Activated CD4-positive, alpha-beta T cell treated with anti-CD3 and anti-CD28 coated beads, Interleukin-2, amount 10 ng/mL, durations not matched to agents 24 days and 14 days (primary cell): ENCODE measurements around the gene MEGF11. TPM values are rescaled to one million over a fixed set of nuclear protein-coding genes. Genes with fewer than 3 reads are reported as not detected.

Source experiments
- DNase-seq: peaks from one replicate; pipeline ENCODE4 v3.0.0; 2022
- H3K27ac Mint-ChIP-seq: one replicate; pipeline ENCODE4 v1.8.0; 2022; ENCODE audit warnings: mild to moderate bottlenecking, mixed read lengths
- H3K27me3 Mint-ChIP-seq: one replicate; pipeline ENCODE4 v1.8.0; 2022; ENCODE audit warnings: mixed read lengths
- H3K36me3 Mint-ChIP-seq: one replicate; pipeline ENCODE4 v1.8.0; 2022; ENCODE audit warnings: low read depth, mild to moderate bottlenecking, mixed read lengths
- H3K4me1 Mint-ChIP-seq: one replicate; pipeline ENCODE4 v1.8.0; 2021; ENCODE audit warnings: mixed read lengths
- H3K4me3 Mint-ChIP-seq: one replicate; pipeline ENCODE4 v1.8.0; 2022; ENCODE audit warnings: mild to moderate bottlenecking, moderate library complexity, mixed read lengths
- H3K9me3 Mint-ChIP-seq: one replicate; pipeline ENCODE4 v1.8.0; 2021; ENCODE audit warnings: mixed read lengths
- intact Hi-C: fragments of 100-400 bp; cut with micrococcal nuclease; formaldehyde crosslinking; loops from one replicate; pipeline ENCODE4 v1.15.1; 2023
- total RNA-seq: library from RNA; stranded (reverse); gene quantifications from 2 replicates; pipeline ENCODE4 v1.2.3, GENCODE V29; 2022

MEGF11 gene
- total RNA-seq, 1 donor from 2014 or later: not detected

GRCh38 chr15:66154581-66154980, 99.0 kb downstream of the MEGF11 start:
- Mint-ChIP-seq H3K9me3 (no peaks in the 10 kb centered on the region), H3K36me3 (no peaks in the 10 kb centered on the region), H3K4me1 (no peaks in the 10 kb centered on the region), H3K27ac (no peak overlapping the region), H3K4me3 (no peak overlapping the region), H3K27me3 (peaks cover 9% of the 10 kb centered on the region)
- DNase-seq: no peak
- intact Hi-C loops: no loop called here

GRCh38 chr15:66153549-66154415, 99.8 kb downstream of the MEGF11 start:
- Mint-ChIP-seq H3K27ac (no peak overlapping the region), H3K9me3 (no peaks in the 10 kb centered on the region), H3K4me3 (no peak overlapping the region), H3K27me3 (peaks cover 7% of the 10 kb centered on the region), H3K4me1 (no peaks in the 10 kb centered on the region), H3K36me3 (no peaks in the 10 kb centered on the region)
- intact Hi-C loops: no loop called here
- DNase-seq: no peak

- Mint-ChIP-seq H3K27ac (no peak overlapping the region), H3K4me1 (no peaks in the 10 kb centered on the region)
These were observed 100.9 kb downstream of the MEGF11 start for GRCh38 chr15:66152650-66153049.

GRCh38 chr15:66151809-66152208, 101.7 kb downstream of the MEGF11 start:
- intact Hi-C loops: no loop called here
- no peak overlapping the region for H3K27ac Mint-ChIP-seq
- no peaks in the 10 kb centered on the region for H3K36me3 Mint-ChIP-seq
- DNase-seq: no peak
- no peak overlapping the region for H3K4me3 Mint-ChIP-seq
- peaks cover 5% of the 10 kb centered on the region for H3K27me3 Mint-ChIP-seq
- no peaks in the 10 kb centered on the region for H3K9me3 Mint-ChIP-seq
- H3K4me1 Mint-ChIP-seq: no peaks in the 10 kb centered on the region

More at GRCh38 chr15:66152650-66153049, 100.9 kb downstream of the MEGF11 start:
- intact Hi-C loops: no loop called here
- no peak overlapping the region for H3K4me3 Mint-ChIP-seq
- H3K9me3 Mint-ChIP-seq: no peaks in the 10 kb centered on the region
- no peaks in the 10 kb centered on the region for H3K36me3 Mint-ChIP-seq
- no peak for DNase-seq
- H3K27me3 Mint-ChIP-seq: peaks cover 5% of the 10 kb centered on the region

- Mint-ChIP-seq H3K36me3 (no peaks in the 10 kb centered on the region), H3K4me3 (no peak overlapping the region), H3K27me3 (peaks cover 2% of the 10 kb centered on the region), H3K4me1 (peaks cover 4% of the 10 kb centered on the region), H3K27ac (no peak overlapping the region), H3K9me3 (no peaks in the 10 kb centered on the region)
- intact Hi-C loops: no loop called here
- no peak for DNase-seq
These were observed 103.7 kb downstream of the MEGF11 start for GRCh38 chr15:66149871-66150270.

GRCh38 chr15:66148187-66148586, 105.4 kb downstream of the MEGF11 start:
- H3K36me3 Mint-ChIP-seq: no peaks in the 10 kb centered on the region
- H3K4me1 Mint-ChIP-seq: peaks cover 4% of the 10 kb centered on the region
- DNase-seq: no peak
- H3K27me3 Mint-ChIP-seq: peaks cover 2% of the 10 kb centered on the region
- H3K9me3 Mint-ChIP-seq: no peaks in the 10 kb centered on the region
- no peak overlapping the region for H3K27ac Mint-ChIP-seq
- intact Hi-C loops: no loop called here
- H3K4me3 Mint-ChIP-seq: no peak overlapping the region

GRCh38 chr15:66147440-66147839, 106.1 kb downstream of the MEGF11 start:
- no peaks in the 10 kb centered on the region for H3K36me3 Mint-ChIP-seq
- peaks cover 2% of the 10 kb centered on the region for H3K27me3 Mint-ChIP-seq
- H3K4me1 Mint-ChIP-seq: peaks cover 4% of the 10 kb centered on the region
- intact Hi-C loops: no loop called here
- no peak overlapping the region for H3K27ac Mint-ChIP-seq
- H3K4me3 Mint-ChIP-seq: no peak overlapping the region
- no peak for DNase-seq
- no peaks in the 10 kb centered on the region for H3K9me3 Mint-ChIP-seq

GRCh38 chr15:66145726-66146182, 107.8 kb downstream of the MEGF11 start:
- no peak for DNase-seq
- intact Hi-C loops: no loop called here
- H3K36me3 Mint-ChIP-seq: no peaks in the 10 kb centered on the region

GRCh38 chr15:66144978-66145725, 108.4 kb downstream of the MEGF11 start:
- peaks cover 4% of the 10 kb centered on the region for H3K4me1 Mint-ChIP-seq
- no peaks in the 10 kb centered on the region for H3K36me3 Mint-ChIP-seq
- DNase-seq: no peak
- no peak overlapping the region for H3K4me3 Mint-ChIP-seq
- no peak overlapping the region for H3K27ac Mint-ChIP-seq
- intact Hi-C loops: no loop called here
- H3K9me3 Mint-ChIP-seq: no peaks in the 10 kb centered on the region
- no peaks in the 10 kb centered on the region for H3K27me3 Mint-ChIP-seq

More at GRCh38 chr15:66145726-66146182, 107.8 kb downstream of the MEGF11 start:
- Mint-ChIP-seq H3K27me3 (peaks cover 2% of the 10 kb centered on the region), H3K4me1 (peaks cover 4% of the 10 kb centered on the region), H3K9me3 (no peaks in the 10 kb centered on the region), H3K4me3 (no peak overlapping the region), H3K27ac (no peak overlapping the region)

- no peak overlapping the region for H3K4me3 Mint-ChIP-seq
- intact Hi-C loops: no loop called here
These were observed 111.3 kb downstream of the MEGF11 start for GRCh38 chr15:66142285-66142684.

GRCh38 chr15:66139591-66140207, 113.9 kb downstream of the MEGF11 start:
- Mint-ChIP-seq H3K27ac (no peak overlapping the region), H3K36me3 (no peaks in the 10 kb centered on the region), H3K9me3 (no peaks in the 10 kb centered on the region), H3K4me3 (no peak overlapping the region), H3K4me1 (peaks cover 9% of the 10 kb centered on the region), H3K27me3 (no peaks in the 10 kb centered on the region)
- intact Hi-C loops: no loop called here
- DNase-seq: no peak

More at GRCh38 chr15:66142285-66142684, 111.3 kb downstream of the MEGF11 start:
- H3K27me3 Mint-ChIP-seq: no peaks in the 10 kb centered on the region
- no peak overlapping the region for H3K27ac Mint-ChIP-seq
- no peaks in the 10 kb centered on the region for H3K36me3 Mint-ChIP-seq
- H3K9me3 Mint-ChIP-seq: no peaks in the 10 kb centered on the region
- H3K4me1 Mint-ChIP-seq: peaks cover 4% of the 10 kb centered on the region
- DNase-seq: no peak

- Mint-ChIP-seq H3K4me3 (no peak overlapping the region), H3K9me3 (no peaks in the 10 kb centered on the region), H3K4me1 (peaks cover 9% of the 10 kb centered on the region), H3K36me3 (no peaks in the 10 kb centered on the region), H3K27me3 (no peaks in the 10 kb centered on the region), H3K27ac (no peak overlapping the region)
- no peak for DNase-seq
- intact Hi-C loops: no loop called here
These were observed 114.5 kb downstream of the MEGF11 start for GRCh38 chr15:66138892-66139590.

GRCh38 chr15:66138096-66138783, 115.3 kb downstream of the MEGF11 start:
- peaks cover 9% of the 10 kb centered on the region for H3K4me1 Mint-ChIP-seq
- DNase-seq: no peak
- no peaks in the 10 kb centered on the region for H3K36me3 Mint-ChIP-seq
- H3K27ac Mint-ChIP-seq: no peak overlapping the region
- intact Hi-C loops: no loop called here
- H3K27me3 Mint-ChIP-seq: no peaks in the 10 kb centered on the region
- H3K9me3 Mint-ChIP-seq: no peaks in the 10 kb centered on the region
- H3K4me3 Mint-ChIP-seq: no peak overlapping the region
